OCI-LY1 (cell line): ENCODE measurements around the gene PSMB4.
"Not testable (repeated sequence)": the region's sequence is repeated elsewhere in the genome, so short reads cannot be mapped to it uniquely, and the experiment has no call there.

Experiments used
- H2AFZ ChIP-seq: fragments of 200-600 bp; sonication (generic), shearing (Covaris generic); 2 replicates; pipeline ENCODE4 v1.6.0; 2014; ENCODE audit warnings: antibody characterized with exemption, mild to moderate bottlenecking, low read length
- H3F3A ChIP-seq: fragments of 200-600 bp; sonication (generic), shearing (Covaris generic); 2 replicates; pipeline ENCODE4 v1.6.0; 2014; ENCODE audit warnings: mild to moderate bottlenecking, antibody characterized with exemption, low read length, moderate library complexity; ENCODE audit not compliant: insufficient read depth
- H3K27ac ChIP-seq: fragments of 200-600 bp; sonication (generic); 2 replicates; pipeline ENCODE4 v1.5.1; 2014; ENCODE audit warnings: low read length, mixed run types, mild to moderate bottlenecking, low read depth; ENCODE audit not compliant: poor library complexity, severe bottlenecking
- H3K27me3 ChIP-seq: fragments of 200-600 bp; sonication (generic); 2 replicates; pipeline ENCODE4 v1.6.0; 2014; ENCODE audit warnings: antibody characterized with exemption, mild to moderate bottlenecking, low read length, moderate library complexity; ENCODE audit not compliant: insufficient read depth
- H3K36me3 ChIP-seq: fragments of 200-600 bp; sonication (generic); 2 replicates; pipeline ENCODE4 v1.6.1; 2014; ENCODE audit warnings: mild to moderate bottlenecking, antibody characterized with exemption, low read length, moderate library complexity, mixed read lengths; ENCODE audit not compliant: insufficient read depth
- H3K4me1 ChIP-seq: fragments of 200-600 bp; sonication (generic); 2 replicates; pipeline ENCODE4 v1.5.1; 2014; ENCODE audit warnings: mild to moderate bottlenecking, low read length, moderate library complexity; ENCODE audit not compliant: insufficient read depth, severe bottlenecking
- H3K4me2 ChIP-seq: fragments of 200-600 bp; sonication (generic), shearing (Covaris generic); 2 replicates; pipeline ENCODE4 v1.6.1; 2014; ENCODE audit warnings: low read length
- H3K4me3 ChIP-seq: fragments of 200-600 bp; sonication (generic); 2 replicates; pipeline ENCODE4 v1.5.1; 2014; ENCODE audit warnings: low read length, low read depth, mild to moderate bottlenecking, mixed read lengths; ENCODE audit not compliant: poor library complexity, severe bottlenecking
- H3K79me2 ChIP-seq: fragments of 200-600 bp; shearing (Covaris generic); 2 replicates; pipeline ENCODE4 v1.6.1; 2016; ENCODE audit warnings: mixed run types, low read length, mixed read lengths; ENCODE audit not compliant: insufficient read depth
- H3K9ac ChIP-seq: fragments of 200-600 bp; sonication (generic), shearing (Covaris generic); 2 replicates; pipeline ENCODE4 v1.6.1; 2014; ENCODE audit warnings: mild to moderate bottlenecking, low read length, mixed read lengths
- H3K9me2 ChIP-seq: fragments of 200-600 bp; sonication (generic), shearing (Covaris generic); 2 replicates; pipeline ENCODE4 v1.6.1; 2014; ENCODE audit warnings: low read depth, mild to moderate bottlenecking, low read length, mixed read lengths
- H3K9me3 ChIP-seq: fragments of 200-600 bp; shearing (Covaris generic); 2 replicates; pipeline ENCODE4 v1.6.1; 2014; ENCODE audit warnings: low read length, mixed read lengths
- H4K20me1 ChIP-seq: fragments of 200-600 bp; sonication (generic), shearing (Covaris generic); 2 replicates; pipeline ENCODE4 v1.6.0; 2016; ENCODE audit warnings: mild to moderate bottlenecking, low read length; ENCODE audit not compliant: insufficient read depth
- CTCF ChIP-seq: fragments of 200-600 bp; sonication (generic), shearing (Covaris generic); IDR thresholded peaks from 2 replicates; pipeline ENCODE4 v1.5.1; 2017; ENCODE audit warnings: mild to moderate bottlenecking, antibody characterized with exemption, low read length, moderate library complexity, mixed read lengths
- EZH2 ChIP-seq: fragments of 200-600 bp; sonication (generic), shearing (Covaris generic); IDR thresholded peaks from 2 replicates; pipeline ENCODE4 v1.8.0; 2017; ENCODE audit warnings: borderline replicate concordance, mixed run types, mild to moderate bottlenecking, antibody characterized with exemption, low read length, moderate library complexity, mixed read lengths

Gene PSMB4

GRCh38 chr1:151391079-151391563, 8.3 kb upstream of the PSMB4 start:
- H3K9me3 ChIP-seq = 0 out of 2 replicates have a peak, but pooled peaks cover 3% of the 10 kb centered on the region
- no peak overlapping the region for H2AFZ ChIP-seq
- no peaks in the 10 kb centered on the region for H3K36me3 ChIP-seq
- TF ChIP-seq EZH2 (no peak), CTCF (no peak)
- no peak overlapping the region for H3K4me2 ChIP-seq
- H3K4me3 ChIP-seq = no peak overlapping the region
- no peak overlapping the region for H3K9ac ChIP-seq
- no peaks in the 10 kb centered on the region for H3F3A ChIP-seq
- H3K9me2 ChIP-seq = no peaks in the 10 kb centered on the region
- no peak overlapping the region for H3K27ac ChIP-seq
- peaks cover 5% of the 10 kb centered on the region; the same call in 1 of the 2 replicates for H3K27me3 ChIP-seq
- no peaks in the 10 kb centered on the region for H3K4me1 ChIP-seq
- no peaks in the 10 kb centered on the region for H4K20me1 ChIP-seq
- H3K79me2 ChIP-seq = no peaks in the 10 kb centered on the region

- TF ChIP-seq CTCF = no peak
- TF ChIP-seq EZH2 = no peak
- Histone ChIP-seq H3K27ac (no peak overlapping the region), H3K9me3 (0 out of 2 replicates have a peak, but pooled peaks cover 3% of the 10 kb centered on the region), H3K9ac (no peak overlapping the region), H2AFZ (no peak overlapping the region), H3K4me1 (peaks cover under 1% of the 10 kb centered on the region), H3K27me3 (peaks cover 5% of the 10 kb centered on the region; the same call in 1 of the 2 replicates), H3K4me3 (no peak overlapping the region), H3K79me2 (no peaks in the 10 kb centered on the region), H3F3A (no peaks in the 10 kb centered on the region), H3K36me3 (no peaks in the 10 kb centered on the region), H3K9me2 (no peaks in the 10 kb centered on the region), H3K4me2 (no peak overlapping the region), H4K20me1 (no peaks in the 10 kb centered on the region)
Observed at GRCh38 chr1:151393583-151393982, 5.8 kb upstream of the PSMB4 start.

GRCh38 chr1:151396265-151396664, 3.1 kb upstream of the PSMB4 start:
- not testable (repeated sequence) for H3K27ac ChIP-seq, H3K4me2 ChIP-seq, H4K20me1 ChIP-seq, H3K4me3 ChIP-seq, H2AFZ ChIP-seq, H3K9ac ChIP-seq, H3K9me2 ChIP-seq, H3K27me3 ChIP-seq, H3K9me3 ChIP-seq, H3F3A ChIP-seq
- Histone ChIP-seq H3K79me2 (peaks cover 13% of the 10 kb centered on the region), H3K36me3 (peaks cover 14% of the 10 kb centered on the region), H3K4me1 (peaks cover 17% of the 10 kb centered on the region)

GRCh38 chr1:151401125-151401788, 1.9 kb downstream of the PSMB4 start:
- Histone ChIP-seq H3K4me3 (peak overlapping the region; percentile 77), H3K36me3 (peaks cover 57% of the 10 kb centered on the region), H3F3A (no peaks in the 10 kb centered on the region), H3K9me2 (no peaks in the 10 kb centered on the region), H3K79me2 (peaks cover 13% of the 10 kb centered on the region), H2AFZ (no peak overlapping the region), H3K27me3 (no peaks in the 10 kb centered on the region), H3K9me3 (no peaks in the 10 kb centered on the region), H4K20me1 (no peaks in the 10 kb centered on the region), H3K9ac (no peak overlapping the region), H3K4me2 (peak overlapping the region; percentile 88; the same call in 1 of the 2 replicates), H3K27ac (no peak overlapping the region), H3K4me1 (peaks cover 20% of the 10 kb centered on the region)
- TF ChIP-seq EZH2 (no peak), CTCF (no peak)
